Natural killer cell (primary cell): ENCODE results near the gene PAPOLA. TPM values are rescaled to one million over a fixed set of nuclear protein-coding genes. Genes with fewer than 3 reads are reported as not detected.

Experiments used
- ATAC-seq, 3 donors: fragments of 150-1000 bp in 2 of 3; fragments of 200-7000 bp in 1 of 3; cut with Tn5 transposase; 1 replicate in 1 of 3; 2 replicates in 2 of 3; pipeline ENCODE4 v1.10.0; 2021; ENCODE audit warnings: mild to moderate bottlenecking in 2 of 3, moderate library complexity in 2 of 3
- DNase-seq, 2 donors: peaks; one replicate each; pipeline versions ENCODE4 v3.0.0 to v3.0.0-alpha.2; 2013 to 2021; ENCODE audit warnings: mixed read lengths in 1 of 2
- H3K27ac ChIP-seq: one replicate; pipeline ENCODE4 v1.5.1; 2013; ENCODE audit warnings: mild to moderate bottlenecking, low read length
- H3K27me3 ChIP-seq: one replicate; pipeline ENCODE4 v1.6.1; 2013; ENCODE audit warnings: low read length; ENCODE audit not compliant: control insufficient read depth, insufficient read depth
- H3K36me3 ChIP-seq: one replicate; pipeline ENCODE4 v1.6.1; 2013; ENCODE audit warnings: low read length; ENCODE audit not compliant: control insufficient read depth, insufficient read depth
- H3K4me1 ChIP-seq: one replicate; pipeline ENCODE4 v1.6.1; 2013; ENCODE audit warnings: low read length; ENCODE audit not compliant: control insufficient read depth, insufficient read depth
- H3K4me3 ChIP-seq: one replicate; pipeline ENCODE4 v1.5.1; 2013; ENCODE audit warnings: low read length
- H3K9me3 ChIP-seq: one replicate; pipeline ENCODE4 v1.6.1; 2013; ENCODE audit warnings: low read length; ENCODE audit not compliant: control insufficient read depth, insufficient read depth
- H3K27ac Mint-ChIP-seq, 2 donors: one replicate each; pipeline ENCODE4 v1.8.0; 2022; ENCODE audit warnings: mild to moderate bottlenecking in 2 of 2, mixed read lengths in 2 of 2, moderate library complexity in 1 of 2
- H3K27me3 Mint-ChIP-seq, 2 donors: one replicate each; pipeline ENCODE4 v1.8.0; 2022; ENCODE audit warnings: low read depth in 2 of 2, mixed read lengths in 2 of 2
- H3K36me3 Mint-ChIP-seq: one replicate; pipeline ENCODE4 v1.8.0; 2022; ENCODE audit warnings: mixed read lengths
- H3K4me1 Mint-ChIP-seq, 2 donors: one replicate each; pipeline ENCODE4 v1.8.0; 2022; ENCODE audit warnings: mixed read lengths in 2 of 2
- H3K4me3 Mint-ChIP-seq: one replicate; pipeline ENCODE4 v1.8.0; 2022; ENCODE audit warnings: mild to moderate bottlenecking, moderate library complexity, mixed read lengths
- H3K9me3 Mint-ChIP-seq, 2 donors: one replicate each; pipeline ENCODE4 v1.8.0; 2022; ENCODE audit warnings: mixed read lengths in 2 of 2
- WGBS: methylation state at CpG from one replicate; pipeline ENCODE4 v1.1.7; 2013; ENCODE audit warnings: missing lambda C conversion rate; ENCODE audit not compliant: insufficient coverage; 5-methylcytosine and 5-hydroxymethylcytosine counted together
- intact Hi-C: fragments of 100-400 bp; cut with micrococcal nuclease; formaldehyde crosslinking; loops from one replicate; pipeline ENCODE4 v1.14.2; 2022
- total RNA-seq, 4 donors: library from RNA; stranded (reverse); fragments of 120-200 nt in 1 of 4; gene quantifications; one replicate each; pipeline versions ENCODE4 v1.2.3 to v1.2.4, GENCODE V29; 2013 to 2022
- TF ChIP-seq, protein P1 (sequence below): fragments of 200-600 bp; IDR thresholded peaks from one replicate; pipeline ENCODE4 v1.8.0; 2022; ENCODE audit warnings: antibody characterized with exemption

Gene PAPOLA
- total RNA-seq, 3 donors from 2014 or later (not counting 1 experiment from before 2014, with no cell fraction given) = 200 to 225 (median 224) TPM

GRCh38 chr14:96583569-96584041, 81.4 kb downstream of the PAPOLA start:
- intact Hi-C loops = no loop called here
- H3K27me3 Mint-ChIP-seq = peaks cover 5 to 21% of the 10 kb centered on the region in 2 donors
- H3K4me1 ChIP-seq = peaks cover 8% of the 10 kb centered on the region

GRCh38 chr14:96584199-96584906, 82.2 kb downstream of the PAPOLA start:
- Mint-ChIP-seq H3K27me3 (peaks cover 9 to 21% of the 10 kb centered on the region in 2 donors), H3K36me3 (no peaks in the 10 kb centered on the region), H3K4me1 (peaks cover 9 to 19% of the 10 kb centered on the region in 2 donors), H3K4me3 (no peak overlapping the region), H3K9me3 (no peaks in the 10 kb centered on the region), H3K27ac (no peak overlapping the region)
- intact Hi-C loops = no loop called here
- H3K9me3 ChIP-seq = no peaks in the 10 kb centered on the region
- ATAC-seq = no peak
- DNase-seq = peak in 1 of 2 donors; percentile 38
- TF ChIP-seq, protein P1, sequence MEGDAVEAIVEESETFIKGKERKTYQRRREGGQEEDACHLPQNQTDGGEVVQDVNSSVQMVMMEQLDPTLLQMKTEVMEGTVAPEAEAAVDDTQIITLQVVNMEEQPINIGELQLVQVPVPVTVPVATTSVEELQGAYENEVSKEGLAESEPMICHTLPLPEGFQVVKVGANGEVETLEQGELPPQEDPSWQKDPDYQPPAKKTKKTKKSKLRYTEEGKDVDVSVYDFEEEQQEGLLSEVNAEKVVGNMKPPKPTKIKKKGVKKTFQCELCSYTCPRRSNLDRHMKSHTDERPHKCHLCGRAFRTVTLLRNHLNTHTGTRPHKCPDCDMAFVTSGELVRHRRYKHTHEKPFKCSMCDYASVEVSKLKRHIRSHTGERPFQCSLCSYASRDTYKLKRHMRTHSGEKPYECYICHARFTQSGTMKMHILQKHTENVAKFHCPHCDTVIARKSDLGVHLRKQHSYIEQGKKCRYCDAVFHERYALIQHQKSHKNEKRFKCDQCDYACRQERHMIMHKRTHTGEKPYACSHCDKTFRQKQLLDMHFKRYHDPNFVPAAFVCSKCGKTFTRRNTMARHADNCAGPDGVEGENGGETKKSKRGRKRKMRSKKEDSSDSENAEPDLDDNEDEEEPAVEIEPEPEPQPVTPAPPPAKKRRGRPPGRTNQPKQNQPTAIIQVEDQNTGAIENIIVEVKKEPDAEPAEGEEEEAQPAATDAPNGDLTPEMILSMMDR = no peak
- no peak overlapping the region for H3K27ac ChIP-seq
- peaks cover 10% of the 10 kb centered on the region for H3K4me1 ChIP-seq
- H3K36me3 ChIP-seq = no peaks in the 10 kb centered on the region
- no peaks in the 10 kb centered on the region for H3K27me3 ChIP-seq
- 16% methylated on average over 15 of the region's 15 CpGs for WGBS
- no peak overlapping the region for H3K4me3 ChIP-seq

More at GRCh38 chr14:96583569-96584041, 81.4 kb downstream of the PAPOLA start:
- peaks cover 9 to 25% of the 10 kb centered on the region in 2 donors for H3K4me1 Mint-ChIP-seq
- no peak overlapping the region for H3K27ac ChIP-seq
- no peak overlapping the region for H3K4me3 Mint-ChIP-seq
- no peak for DNase-seq
- H3K9me3 Mint-ChIP-seq = no peaks in the 10 kb centered on the region
- no peak overlapping the region for H3K4me3 ChIP-seq
- H3K36me3 ChIP-seq = no peaks in the 10 kb centered on the region
- ATAC-seq = no peak
- H3K9me3 ChIP-seq = no peaks in the 10 kb centered on the region
- H3K27me3 ChIP-seq = no peaks in the 10 kb centered on the region
- no peaks in the 10 kb centered on the region for H3K36me3 Mint-ChIP-seq
- WGBS = 92% methylated on average over 10 of the region's 10 CpGs
- H3K27ac Mint-ChIP-seq = no peak overlapping the region
- TF ChIP-seq, protein P1 = no peak

DNA sequence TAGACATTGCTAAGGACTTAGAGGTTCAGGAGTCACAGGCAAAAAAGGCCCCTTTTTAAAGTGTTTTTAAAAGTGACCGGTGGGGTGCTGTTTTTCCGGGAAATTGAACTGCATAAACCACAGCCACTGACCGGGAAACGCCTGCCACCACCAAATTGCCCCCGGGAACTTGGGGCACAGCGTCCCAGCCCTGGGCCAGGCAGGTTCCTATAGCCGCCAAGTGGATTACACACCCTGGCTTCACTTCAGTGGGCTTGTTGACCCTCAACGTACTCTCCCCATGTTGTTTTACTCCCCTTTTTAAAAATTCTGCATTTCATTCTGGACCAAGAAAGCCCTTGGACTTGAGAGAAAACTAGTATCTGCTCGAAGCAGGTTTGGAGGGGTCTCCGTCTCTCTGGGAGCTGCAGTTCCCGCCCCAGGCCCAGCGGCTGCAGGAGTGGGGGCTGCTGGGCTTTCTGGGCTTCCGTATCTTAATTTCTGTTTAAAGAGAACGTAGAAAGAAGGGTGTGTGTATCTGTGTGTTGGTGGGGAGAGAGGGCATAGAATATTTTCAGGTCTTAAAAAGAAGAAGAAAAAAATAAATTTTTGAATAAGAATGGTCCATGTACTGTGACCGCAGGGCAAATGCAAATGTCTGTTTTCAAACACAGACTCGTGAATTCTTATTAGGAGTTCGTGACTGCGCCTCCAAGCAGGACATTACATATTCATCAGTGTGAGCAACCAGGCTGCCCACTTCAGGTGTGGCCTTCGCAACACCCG, 82.9 kb downstream of the PAPOLA start:
- peaks cover 10% of the 10 kb centered on the region for H3K4me1 ChIP-seq
- 84% methylated on average over 20 of the region's 20 CpGs for whole genome bisulfite sequencing
- H3K27ac ChIP-seq = no peak overlapping the region
- H3K27me3 ChIP-seq = no peaks in the 10 kb centered on the region
- intact Hi-C loops = no loop called here
- no peaks in the 10 kb centered on the region for H3K36me3 ChIP-seq
- no peak overlapping the region for H3K4me3 Mint-ChIP-seq
- DNase-seq = no peak
- ATAC-seq = no peak
- H3K27me3 Mint-ChIP-seq = peaks cover 9 to 26% of the 10 kb centered on the region in 2 donors
- no peaks in the 10 kb centered on the region for H3K36me3 Mint-ChIP-seq
- H3K4me1 Mint-ChIP-seq = peaks cover 9 to 19% of the 10 kb centered on the region in 2 donors
- TF ChIP-seq, protein P1 = no peak
- H3K27ac Mint-ChIP-seq = no peak overlapping the region
- H3K4me3 ChIP-seq = no peak overlapping the region
- no peaks in the 10 kb centered on the region for H3K9me3 ChIP-seq
- H3K9me3 Mint-ChIP-seq = no peaks in the 10 kb centered on the region
